ENCODE results near the gene TRAPPC3L. TPM values are rescaled to one million over a fixed set of nuclear protein-coding genes. Genes with fewer than 3 reads are reported as not detected.

TRAPPC3L gene
- total RNA-seq (2021) (not detected in 2 replicates), Bru-seq, nascent RNA (percentile 12 among the genes with signal in this experiment), BruChase-seq, experiment 1, labeled RNA remaining after a 2-hour chase (percentile 4 among the genes with signal in this experiment), BruChase-seq, experiment 2, labeled RNA remaining after a 6-hour chase (percentile 5 among the genes with signal in this experiment)
- long read RNA-seq: 0 reads

DNA sequence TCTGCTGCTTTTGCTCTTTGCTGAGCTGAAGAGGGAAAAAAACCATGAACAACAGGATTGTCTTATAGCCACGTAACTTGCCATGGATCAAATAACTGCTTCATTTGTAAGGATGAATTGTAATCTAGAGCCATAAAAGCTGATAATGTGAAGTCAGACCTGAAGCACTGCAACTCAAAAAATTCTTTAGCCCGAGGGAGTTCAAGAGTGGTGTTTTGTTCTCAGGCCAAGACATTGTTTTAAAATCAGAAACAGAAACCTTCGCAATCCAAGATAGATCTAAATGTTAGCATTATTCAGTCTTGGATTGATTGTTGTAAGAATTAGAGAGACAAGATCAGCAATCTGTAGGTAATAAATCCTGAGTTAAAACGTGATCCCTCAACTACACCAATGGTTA is at the start of gene TRAPPC3L:
Gene TRAPPC3L (minus strand): TSS at position 34 of the 400 bp plus-strand sequence. CDS start 170 bp downstream, outside the sequence.
- BruUV-seq (replicated peaks): no TSS peak
- POLR2A ChIA-PET (ENCODE audit: low non-redundant PET): no interaction called here

GRCh38 chr6:116595247-116595646 is 49.8 kb upstream of the TRAPPC3L start:
- TF ChIP-seq, protein P1, sequence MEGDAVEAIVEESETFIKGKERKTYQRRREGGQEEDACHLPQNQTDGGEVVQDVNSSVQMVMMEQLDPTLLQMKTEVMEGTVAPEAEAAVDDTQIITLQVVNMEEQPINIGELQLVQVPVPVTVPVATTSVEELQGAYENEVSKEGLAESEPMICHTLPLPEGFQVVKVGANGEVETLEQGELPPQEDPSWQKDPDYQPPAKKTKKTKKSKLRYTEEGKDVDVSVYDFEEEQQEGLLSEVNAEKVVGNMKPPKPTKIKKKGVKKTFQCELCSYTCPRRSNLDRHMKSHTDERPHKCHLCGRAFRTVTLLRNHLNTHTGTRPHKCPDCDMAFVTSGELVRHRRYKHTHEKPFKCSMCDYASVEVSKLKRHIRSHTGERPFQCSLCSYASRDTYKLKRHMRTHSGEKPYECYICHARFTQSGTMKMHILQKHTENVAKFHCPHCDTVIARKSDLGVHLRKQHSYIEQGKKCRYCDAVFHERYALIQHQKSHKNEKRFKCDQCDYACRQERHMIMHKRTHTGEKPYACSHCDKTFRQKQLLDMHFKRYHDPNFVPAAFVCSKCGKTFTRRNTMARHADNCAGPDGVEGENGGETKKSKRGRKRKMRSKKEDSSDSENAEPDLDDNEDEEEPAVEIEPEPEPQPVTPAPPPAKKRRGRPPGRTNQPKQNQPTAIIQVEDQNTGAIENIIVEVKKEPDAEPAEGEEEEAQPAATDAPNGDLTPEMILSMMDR (conservative IDR thresholded peaks at IDR 0.05; ENCODE audit: low read depth, low read length): no peak
- TF ChIP-seq EZH2 (IDR thresholded peaks at IDR 0.05; ENCODE audit: borderline replicate concordance, low read depth, low read length, poor library complexity, severe bottlenecking): no peak
- Histone ChIP-seq H3K4me1 (ENCODE audit: insufficient read depth, low read length, poor library complexity, severe bottlenecking) (no peaks in the 10 kb centered on the region), H3K4me3 (ENCODE audit: low read depth, low read length, poor library complexity, severe bottlenecking) (no peak overlapping the region), H3K9me3 (ENCODE audit: low read depth, low read length, poor library complexity, severe bottlenecking) (no peaks in the 10 kb centered on the region), H3K27me3 (replicated peaks; ENCODE audit: insufficient read depth, low read depth, low read length, poor library complexity) (no peaks in the 10 kb centered on the region), H3K36me3 (ENCODE audit: insufficient read depth, low read length, poor library complexity, severe bottlenecking) (peaks cover 28% of the 10 kb centered on the region), H3K27ac (ENCODE audit: low read depth, low read length, poor library complexity, severe bottlenecking) (no peak overlapping the region)
- intact Hi-C loops (cut with micrococcal nuclease; ENCODE audit: unreplicated experiment): no loop called here
- BruUV-seq (replicated peaks): no TSS peak
- ChIA-PET CTCF (no interaction called here), POLR2A (ENCODE audit: low non-redundant PET) (no interaction called here)
- no peak for DNase-seq (ENCODE audit: low spot score)

More for the DNA sequence above, at the start of gene TRAPPC3L:
- CTCF ChIA-PET: no interaction called here
- H3K27me3 ChIP-seq (replicated peaks; ENCODE audit: insufficient read depth, low read depth, low read length, poor library complexity): peaks cover 6% of the 10 kb centered on the region
- no peaks in the 10 kb centered on the region for H3K9me3 ChIP-seq (ENCODE audit: low read depth, low read length, poor library complexity, severe bottlenecking)
- H3K4me3 ChIP-seq (ENCODE audit: low read depth, low read length, poor library complexity, severe bottlenecking): no peak within 1 kb of the TSS
- TF ChIP-seq, protein P1 (conservative IDR thresholded peaks at IDR 0.05; ENCODE audit: low read depth, low read length): no peak
- no peak for TF ChIP-seq EZH2 (IDR thresholded peaks at IDR 0.05; ENCODE audit: borderline replicate concordance, low read depth, low read length, poor library complexity, severe bottlenecking)
- DNase-seq (ENCODE audit: low spot score): no peak
- intact Hi-C loops (cut with micrococcal nuclease; ENCODE audit: unreplicated experiment): loop anchor here (10.0 kb wide), 1 partner anchor 299 kb away; no protein-coding TSS in a partner anchor
- no peaks in the 10 kb centered on the region for H3K36me3 ChIP-seq (ENCODE audit: insufficient read depth, low read length, poor library complexity, severe bottlenecking)
- H3K4me1 ChIP-seq (ENCODE audit: insufficient read depth, low read length, poor library complexity, severe bottlenecking): no peaks in the 10 kb centered on the region
- no peak within 1 kb of the TSS for H3K27ac ChIP-seq (ENCODE audit: low read depth, low read length, poor library complexity, severe bottlenecking)

DNA sequence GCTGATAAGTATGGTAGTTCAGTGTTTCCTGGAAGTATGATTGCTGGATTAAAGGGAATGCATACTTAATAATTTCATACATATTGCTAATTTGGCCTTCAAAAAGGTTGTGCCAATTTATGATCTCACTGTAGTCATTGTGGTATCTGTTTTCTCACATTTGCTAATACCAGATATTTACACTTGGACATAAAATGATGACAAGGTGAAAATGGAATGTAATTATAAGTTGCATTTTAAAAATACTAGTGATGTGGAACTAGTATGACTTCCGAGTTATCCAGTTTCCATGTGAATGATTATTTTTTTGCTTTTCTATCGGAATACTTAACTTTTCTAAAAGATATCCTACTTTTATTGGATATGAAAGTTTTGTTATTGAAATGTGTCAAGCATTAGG is 41.3 kb upstream of the TRAPPC3L start:
- CTCF ChIA-PET: no interaction called here
- no peaks in the 10 kb centered on the region for H3K27me3 ChIP-seq (replicated peaks; ENCODE audit: insufficient read depth, low read depth, low read length, poor library complexity)
- H3K4me3 ChIP-seq (ENCODE audit: low read depth, low read length, poor library complexity, severe bottlenecking): no peak overlapping the region
- no peaks in the 10 kb centered on the region for H3K9me3 ChIP-seq (ENCODE audit: low read depth, low read length, poor library complexity, severe bottlenecking)
- TF ChIP-seq, protein P1 (conservative IDR thresholded peaks at IDR 0.05; ENCODE audit: low read depth, low read length): no peak
- TF ChIP-seq EZH2 (IDR thresholded peaks at IDR 0.05; ENCODE audit: borderline replicate concordance, low read depth, low read length, poor library complexity, severe bottlenecking): no peak
- BruUV-seq (replicated peaks): no TSS peak
- POLR2A ChIA-PET (ENCODE audit: low non-redundant PET): no interaction called here
- intact Hi-C loops (cut with micrococcal nuclease; ENCODE audit: unreplicated experiment): no loop called here
- H3K36me3 ChIP-seq (ENCODE audit: insufficient read depth, low read length, poor library complexity, severe bottlenecking): peaks cover 48% of the 10 kb centered on the region
- no peak for DNase-seq (ENCODE audit: low spot score)
- H3K27ac ChIP-seq (ENCODE audit: low read depth, low read length, poor library complexity, severe bottlenecking): no peak overlapping the region
- no peaks in the 10 kb centered on the region for H3K4me1 ChIP-seq (ENCODE audit: insufficient read depth, low read length, poor library complexity, severe bottlenecking)

Measured in A673 (cell line).